ENCODE measurements around the gene NPAP1.
"Not testable (repeated sequence)": the region's sequence is repeated elsewhere in the genome, so short reads cannot be mapped to it uniquely, and the experiment has no call there.

NPAP1 gene, protein sequence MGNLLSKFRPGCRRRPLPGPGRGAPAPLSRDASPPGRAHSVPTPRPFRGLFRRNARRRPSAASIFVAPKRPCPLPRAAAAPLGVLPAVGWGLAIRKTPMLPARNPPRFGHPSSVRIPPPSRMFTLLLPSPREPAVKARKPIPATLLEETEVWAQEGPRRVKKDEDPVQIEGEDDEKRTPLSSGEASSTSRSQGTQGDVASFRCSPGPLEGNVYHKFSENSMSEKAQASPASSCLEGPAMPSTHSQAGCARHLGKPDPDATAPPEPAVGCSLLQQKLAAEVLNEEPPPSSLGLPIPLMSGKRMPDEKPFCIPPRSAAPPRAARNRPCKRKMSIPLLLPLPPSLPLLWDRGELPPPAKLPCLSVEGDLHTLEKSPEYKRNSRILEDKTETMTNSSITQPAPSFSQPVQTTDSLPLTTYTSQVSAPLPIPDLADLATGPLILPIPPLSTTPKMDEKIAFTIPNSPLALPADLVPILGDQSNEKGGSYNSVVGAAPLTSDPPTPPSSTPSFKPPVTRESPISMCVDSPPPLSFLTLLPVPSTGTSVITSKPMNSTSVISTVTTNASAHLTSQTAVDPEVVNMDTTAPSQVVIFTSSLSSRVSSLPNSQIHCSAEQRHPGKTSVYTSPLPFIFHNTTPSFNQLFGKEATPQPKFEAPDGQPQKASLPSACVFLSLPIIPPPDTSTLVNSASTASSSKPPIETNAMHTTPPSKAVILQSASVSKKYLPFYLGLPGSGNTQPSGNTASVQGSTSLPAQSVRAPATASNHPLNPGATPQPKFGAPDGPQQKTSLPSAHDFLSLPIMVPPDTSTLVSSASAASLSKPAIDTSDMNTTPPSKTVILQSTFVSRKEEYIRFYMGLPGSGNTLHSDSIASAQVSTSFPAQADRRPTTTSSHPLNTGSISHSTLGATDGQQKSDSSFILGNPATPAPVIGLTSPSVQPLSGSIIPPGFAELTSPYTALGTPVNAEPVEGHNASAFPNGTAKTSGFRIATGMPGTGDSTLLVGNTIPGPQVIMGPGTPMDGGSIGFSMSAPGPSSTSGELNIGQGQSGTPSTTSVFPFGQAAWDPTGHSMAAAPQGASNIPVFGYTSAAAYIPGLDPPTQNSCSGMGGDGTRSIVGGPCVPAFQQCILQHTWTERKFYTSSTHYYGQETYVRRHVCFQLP

DNA sequence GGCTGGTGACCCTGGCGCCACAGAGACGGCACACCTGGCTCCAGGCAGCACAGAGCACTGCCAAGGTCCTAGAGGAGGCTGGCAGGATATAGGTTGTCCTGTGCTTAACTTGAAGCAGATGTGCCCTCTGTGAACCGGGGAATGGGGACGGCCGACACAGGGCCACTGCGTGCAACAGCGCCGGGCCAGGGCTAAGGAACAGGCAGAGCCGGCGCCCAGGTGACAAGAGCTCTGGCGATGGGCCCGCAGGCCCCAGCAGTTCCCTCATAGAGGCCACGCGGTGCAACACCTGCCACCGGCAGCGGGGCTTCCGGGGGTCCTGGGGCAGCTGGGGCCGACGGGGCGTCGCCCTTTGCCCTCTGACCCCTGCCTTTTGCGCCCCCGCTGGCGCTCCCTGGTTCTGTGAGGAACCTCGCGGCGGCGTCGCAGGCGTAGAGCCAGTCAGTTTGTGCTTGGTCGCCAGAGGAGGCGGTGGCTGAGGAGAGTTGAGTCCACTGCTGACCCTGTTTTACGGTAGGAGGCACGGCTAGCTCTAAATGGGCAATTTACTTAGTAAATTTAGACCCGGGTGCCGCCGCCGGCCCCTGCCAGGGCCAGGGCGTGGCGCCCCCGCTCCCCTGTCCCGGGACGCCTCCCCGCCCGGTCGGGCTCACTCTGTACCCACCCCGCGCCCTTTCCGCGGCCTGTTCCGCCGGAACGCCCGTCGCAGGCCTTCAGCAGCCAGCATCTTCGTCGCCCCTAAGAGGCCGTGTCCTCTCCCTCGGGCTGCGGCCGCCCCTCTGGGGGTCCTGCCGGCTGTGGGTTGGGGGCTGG is at the start of gene NPAP1:
TSS of gene NPAP1 (plus strand) at position 444 of the 813 bp plus-strand sequence. CDS start at position 537, 93 bp downstream.
- DNase-seq = no peak

DNA sequence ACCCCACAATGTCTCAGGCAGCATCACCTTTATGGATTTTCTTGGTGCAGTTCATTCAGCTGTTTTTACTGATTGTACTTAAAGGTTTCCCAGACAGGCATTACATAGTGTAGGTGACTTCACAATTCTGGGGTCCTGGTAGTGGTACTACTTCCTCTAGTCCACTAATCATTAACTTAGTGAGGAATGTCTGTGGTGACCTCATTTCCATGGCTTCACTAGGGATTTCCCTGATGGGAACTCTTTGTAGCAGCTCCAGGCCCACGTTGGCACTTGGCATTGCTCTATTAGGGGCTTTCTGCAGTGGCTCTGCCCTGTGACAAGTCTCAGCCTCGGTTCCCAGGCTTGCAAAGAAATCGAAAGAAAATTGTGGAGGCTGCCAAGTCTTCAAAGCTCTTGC is 48.1 kb upstream of the NPAP1 start:
- DNase-seq = no peak

DNA sequence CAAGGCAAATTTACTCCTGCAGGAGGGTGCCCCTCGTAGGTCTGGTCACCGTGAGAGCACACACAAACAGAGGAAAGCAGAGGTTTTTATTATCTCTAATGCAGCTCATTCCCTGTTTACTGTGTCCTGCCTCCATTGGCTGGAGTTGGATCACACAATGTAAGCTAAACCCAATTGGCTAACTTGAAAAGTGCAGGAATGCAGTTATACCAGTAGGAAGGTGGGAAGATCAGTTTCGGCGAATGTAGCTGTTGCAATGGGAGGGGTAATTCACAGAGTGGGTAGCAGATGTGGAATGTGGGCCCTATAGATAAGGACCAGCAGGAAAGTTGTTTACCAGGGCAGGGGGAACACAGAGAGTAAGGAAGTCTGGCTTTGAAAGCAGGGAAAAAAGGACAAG is 42.5 kb upstream of the NPAP1 start:
- DNase-seq = no peak

DNA sequence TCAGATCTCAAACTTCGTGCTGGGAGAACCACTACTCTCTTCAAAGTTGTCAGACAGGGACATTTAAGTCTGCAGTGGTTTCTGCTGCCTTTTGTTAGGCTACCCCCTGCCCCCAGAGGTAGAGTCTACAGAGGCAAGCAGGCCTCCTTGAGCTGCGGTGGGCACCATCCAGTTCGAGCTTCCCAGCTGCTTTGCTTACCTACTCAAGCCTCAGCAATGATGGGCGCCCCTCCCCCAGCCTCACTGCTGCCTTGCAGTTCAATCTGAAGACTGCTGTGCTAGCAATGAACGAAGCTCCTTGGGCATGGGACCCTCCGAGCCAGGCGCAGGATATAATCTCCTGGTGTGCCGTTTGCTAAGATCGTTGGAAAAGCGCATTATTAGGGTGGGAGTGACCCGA is 36.2 kb upstream of the NPAP1 start:
- DNase-seq = not testable (repeated sequence)

DNA sequence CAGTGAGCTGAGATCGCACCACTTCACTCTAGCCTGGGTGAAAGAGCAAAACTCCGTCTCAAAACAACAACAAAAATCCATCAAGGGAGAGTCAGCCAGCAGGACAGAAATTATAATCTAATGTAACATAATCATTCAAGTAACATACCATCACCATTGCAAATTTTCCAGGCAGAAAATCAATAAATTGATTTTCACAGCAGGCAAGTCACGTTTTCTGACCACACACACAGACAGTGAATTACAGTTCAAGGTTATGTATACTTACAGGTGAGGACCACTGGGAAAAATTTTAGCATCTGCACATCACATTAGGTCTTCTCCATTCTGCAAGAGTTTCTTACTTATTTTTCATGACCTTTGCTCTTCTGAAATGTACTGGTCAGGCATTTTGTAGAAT is 29.9 kb upstream of the NPAP1 start:
- DNase-seq = no peak

DNA sequence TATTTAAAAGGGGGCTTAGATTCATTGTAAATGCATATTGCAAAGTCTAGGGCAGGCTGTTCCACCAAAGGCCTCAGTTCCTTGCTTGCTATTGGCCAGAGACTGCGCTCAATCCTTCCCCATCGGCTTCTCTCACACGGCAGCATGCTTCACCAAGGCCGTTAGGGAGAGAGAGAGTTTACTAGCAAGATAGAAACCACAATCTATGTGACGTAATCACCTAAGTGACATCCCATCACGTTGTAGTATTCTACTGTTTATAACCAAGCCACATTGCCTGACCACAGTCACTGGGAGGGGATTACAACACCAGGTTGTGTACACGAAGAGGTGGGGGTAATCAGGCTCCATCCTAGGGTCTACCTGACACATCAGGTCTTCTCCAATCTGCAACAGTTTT is 16.0 kb upstream of the NPAP1 start:
- no peak for DNase-seq

DNA sequence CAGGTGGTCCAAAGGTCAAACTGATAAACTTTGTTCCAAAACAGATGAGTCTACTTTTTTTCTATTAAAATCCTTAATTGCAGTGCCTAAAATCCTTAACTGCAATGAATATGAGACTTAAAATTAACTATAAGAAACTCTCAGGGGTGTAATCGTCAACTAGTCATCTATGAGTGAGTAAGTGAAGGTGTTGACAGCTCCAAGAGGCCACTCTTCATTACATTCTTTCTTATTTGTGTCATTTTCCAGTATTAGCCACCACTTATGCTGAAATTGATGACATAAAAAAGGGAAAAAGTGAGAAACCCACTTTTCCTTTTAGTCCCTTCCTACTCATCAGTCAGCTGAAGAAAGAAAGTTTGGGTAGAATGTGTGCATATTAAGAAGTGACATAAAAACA is 12.6 kb upstream of the NPAP1 start:
- no peak for DNase-seq

DNA sequence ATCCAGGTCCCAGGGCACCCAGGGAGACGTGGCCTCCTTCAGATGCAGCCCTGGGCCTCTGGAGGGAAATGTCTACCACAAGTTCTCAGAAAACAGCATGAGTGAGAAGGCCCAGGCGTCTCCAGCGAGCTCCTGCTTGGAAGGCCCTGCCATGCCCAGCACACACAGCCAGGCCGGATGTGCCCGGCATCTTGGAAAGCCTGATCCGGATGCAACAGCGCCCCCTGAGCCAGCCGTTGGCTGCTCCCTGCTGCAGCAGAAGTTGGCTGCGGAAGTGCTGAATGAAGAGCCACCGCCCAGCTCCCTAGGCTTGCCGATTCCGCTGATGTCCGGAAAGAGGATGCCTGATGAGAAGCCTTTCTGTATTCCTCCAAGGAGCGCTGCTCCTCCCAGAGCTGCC is 856 bp downstream of the NPAP1 start:
- no peak for DNase-seq

DNA sequence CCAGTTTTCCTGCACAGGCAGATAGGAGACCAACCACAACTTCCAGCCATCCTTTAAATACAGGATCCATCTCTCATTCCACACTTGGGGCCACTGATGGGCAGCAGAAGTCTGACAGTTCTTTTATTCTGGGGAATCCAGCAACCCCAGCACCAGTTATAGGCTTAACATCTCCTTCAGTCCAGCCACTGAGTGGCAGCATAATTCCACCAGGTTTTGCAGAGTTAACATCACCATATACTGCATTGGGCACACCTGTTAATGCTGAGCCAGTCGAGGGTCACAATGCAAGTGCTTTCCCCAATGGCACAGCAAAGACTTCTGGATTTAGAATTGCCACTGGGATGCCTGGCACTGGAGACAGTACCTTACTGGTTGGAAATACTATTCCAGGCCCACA is 2.9 kb downstream of the NPAP1 start:
- no peak for DNase-seq

DNA sequence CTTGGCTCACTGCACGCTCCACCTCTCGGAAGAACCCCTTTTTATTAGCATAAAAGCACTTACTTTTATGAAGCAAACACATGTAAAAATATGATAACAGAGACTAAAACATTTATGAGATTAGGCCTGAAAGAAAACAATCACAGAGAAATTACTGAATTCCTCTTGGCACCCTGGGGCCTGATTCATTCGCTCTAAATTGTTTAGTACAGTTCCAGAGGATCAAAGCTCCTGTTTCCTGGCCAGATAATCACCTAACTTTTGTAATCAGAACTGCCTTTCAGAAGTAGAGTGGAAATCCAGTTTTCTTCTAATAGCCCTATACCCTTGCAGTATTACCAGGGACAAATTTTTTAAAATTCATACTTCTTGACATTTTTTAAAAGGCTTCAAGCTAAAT is 6.4 kb downstream of the NPAP1 start:
- DNase-seq = no peak

DNA sequence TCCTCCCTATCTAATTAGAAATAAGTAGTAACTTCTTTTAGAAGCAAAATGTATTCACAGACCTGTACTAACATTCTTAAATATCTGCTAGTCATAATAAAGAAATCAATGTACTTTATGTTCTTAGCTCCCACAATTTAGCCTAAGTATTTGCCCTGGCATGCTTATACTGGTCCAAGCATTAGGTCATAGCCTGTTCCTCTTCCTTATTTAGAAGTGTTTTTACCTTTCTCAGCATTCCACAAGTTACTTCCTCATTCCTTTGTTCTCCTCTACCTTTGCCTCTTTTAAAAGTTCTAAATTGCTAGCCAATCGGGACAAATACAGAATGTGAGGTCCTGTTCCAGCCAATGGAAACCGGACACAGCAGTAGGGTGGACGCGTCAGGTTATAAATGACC is 7.3 kb downstream of the NPAP1 start:
- DNase-seq = not testable (repeated sequence)

DNA sequence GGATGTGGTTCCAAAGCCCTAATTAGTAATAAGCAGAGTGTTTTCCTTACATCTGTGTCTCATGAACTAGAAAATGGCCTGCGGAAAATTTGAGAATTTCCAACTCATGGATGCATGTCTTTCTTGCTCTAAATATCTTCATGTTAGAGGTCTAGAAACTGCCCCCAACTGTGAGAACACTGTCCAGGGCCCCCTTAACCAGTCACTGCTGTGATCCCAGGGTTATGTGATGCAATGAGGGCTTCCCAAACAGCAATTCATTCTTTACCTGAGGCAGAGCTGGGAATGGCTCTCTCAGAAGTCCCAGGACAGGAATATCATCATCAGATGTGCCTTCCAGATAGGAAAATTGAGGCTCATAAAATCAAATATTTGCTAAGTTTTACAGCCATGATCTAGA is 8.2 kb downstream of the NPAP1 start:
- no peak for DNase-seq

DNA sequence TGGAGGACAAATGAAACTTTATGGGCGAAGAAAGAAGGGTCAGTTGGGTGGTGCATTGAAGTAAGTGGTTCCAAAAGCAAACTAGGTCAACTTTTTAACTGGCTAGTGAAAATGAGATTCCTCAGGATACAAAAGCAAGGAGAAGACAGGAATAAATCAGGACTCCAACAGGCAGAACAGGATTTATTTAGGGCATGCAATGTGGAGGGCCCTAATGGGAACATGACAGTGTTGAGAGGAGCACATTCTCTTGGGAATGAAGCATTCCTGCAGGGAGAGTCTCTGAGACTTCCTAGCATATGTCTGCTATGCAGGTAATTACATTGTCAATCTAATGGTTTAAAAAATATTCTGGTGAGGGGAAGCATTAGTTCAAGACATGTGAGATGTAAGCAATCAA is 8.7 kb downstream of the NPAP1 start:
- no peak for DNase-seq

DNA sequence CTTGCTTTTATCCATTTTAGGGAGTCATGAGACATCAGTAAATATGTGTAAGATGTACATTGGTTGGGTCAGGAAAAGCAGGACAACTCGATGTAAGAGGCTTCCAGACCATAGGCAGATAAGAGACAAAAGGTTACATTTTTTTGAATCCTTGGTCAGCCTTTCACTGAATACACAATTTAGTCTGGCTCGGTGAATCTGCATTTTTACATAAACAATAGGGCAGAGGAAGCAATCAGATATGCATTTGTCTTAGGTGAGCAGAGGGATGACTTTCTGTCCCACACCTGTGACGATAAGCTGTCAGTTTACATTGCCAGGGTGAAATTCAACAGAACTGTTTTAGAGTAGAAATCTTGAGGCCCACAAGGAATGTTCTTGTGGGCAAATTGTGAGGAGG is 20.6 kb downstream of the NPAP1 start:
- DNase-seq = no peak

DNA sequence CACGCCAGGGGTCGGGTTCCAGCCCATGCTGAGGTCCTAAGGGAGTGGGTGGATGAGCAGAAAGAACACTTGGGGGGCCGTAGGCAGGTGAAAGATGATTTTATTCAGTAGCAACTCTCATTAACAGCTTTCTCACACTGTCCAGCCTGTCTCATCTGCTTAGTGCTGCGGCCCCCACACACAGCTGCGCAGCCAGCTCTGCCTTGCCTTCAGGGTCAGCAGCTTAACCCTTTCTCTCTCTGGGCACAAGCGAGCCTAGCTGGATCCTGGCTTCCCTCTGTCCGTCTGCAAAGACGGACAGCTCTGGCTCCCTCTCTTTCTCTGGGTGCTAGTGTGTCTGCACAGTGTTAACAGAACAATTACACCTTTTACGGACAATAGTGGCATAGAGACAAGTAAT is 21.3 kb downstream of the NPAP1 start:
- DNase-seq = no peak

DNA sequence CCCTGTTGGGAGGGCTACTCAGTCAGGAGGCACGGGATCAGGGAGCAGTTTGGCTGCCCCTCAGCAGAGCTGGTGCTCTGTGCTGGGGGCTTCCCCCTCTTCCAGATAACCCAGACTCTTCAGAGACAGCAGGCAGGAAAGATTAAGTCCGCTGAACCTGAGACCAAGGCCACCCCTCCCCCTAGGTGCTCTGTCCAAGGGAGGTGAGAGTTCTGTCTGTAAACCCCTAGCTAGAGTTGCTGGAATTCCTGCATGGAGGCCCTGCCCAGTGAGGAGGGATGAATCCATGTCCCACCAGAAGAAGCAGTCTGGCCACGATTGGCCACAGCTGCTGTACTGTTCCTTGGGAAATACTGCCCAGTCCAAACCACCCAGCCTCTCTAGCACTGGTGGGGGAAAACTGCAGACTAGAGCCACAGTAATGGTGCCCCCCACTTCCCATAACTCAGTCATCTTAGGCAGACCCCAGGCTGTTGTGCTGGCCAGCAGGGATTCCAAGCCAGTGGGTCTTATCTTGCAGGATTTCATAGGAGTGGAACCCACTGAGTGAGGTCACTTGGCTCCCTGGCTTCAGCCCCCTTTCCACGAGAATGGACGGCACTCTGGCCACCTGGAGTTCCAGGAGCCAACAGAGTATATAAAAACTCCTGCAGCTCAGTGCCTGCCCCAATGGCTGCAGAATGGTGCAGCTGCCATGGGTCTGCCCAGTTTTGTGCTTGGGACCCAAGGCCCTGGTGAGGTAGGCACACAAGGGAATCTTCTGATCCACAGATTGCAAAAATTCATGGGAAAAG is 42.9 kb downstream of the NPAP1 start:
- no peak for DNase-seq

DNA sequence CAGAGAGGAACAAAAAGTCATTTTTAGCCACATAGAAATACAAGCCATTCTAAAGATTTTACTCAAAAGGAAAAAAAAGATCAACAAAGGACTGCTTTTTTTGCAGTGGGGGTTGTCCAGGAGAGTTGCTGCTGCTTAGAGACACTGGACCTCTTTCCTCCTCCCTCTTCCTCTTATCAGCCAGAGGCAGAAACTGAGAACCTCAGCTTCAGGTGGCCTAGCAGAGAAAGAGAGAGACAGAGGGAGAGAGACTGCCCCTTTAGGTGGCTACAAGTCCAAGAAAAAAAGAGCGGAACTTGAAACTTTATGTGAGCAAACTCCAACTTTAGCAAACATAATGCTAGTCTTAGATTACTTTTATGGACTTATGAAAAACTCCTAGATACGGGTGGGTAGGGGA is 54.2 kb downstream of the NPAP1 start:
- DNase-seq = no peak
